Kidney epithelial cell (primary cell): Measurements from ENCODE around the gene SASH3. TPM values are rescaled to one million over a fixed set of nuclear protein-coding genes. Genes with fewer than 3 reads are reported as not detected.
A peak's percentile ranks its signal among the peaks of the same experiment; 100 is the strongest.

Source experiments
- DNase-seq: peaks from one replicate; pipeline ENCODE4 v3.0.0-alpha.2; 2010; ENCODE audit warnings: low read depth
- H3K27me3 ChIP-seq: 2 replicates; pipeline ENCODE4 v1.6.0; 2011; ENCODE audit warnings: low read length; ENCODE audit not compliant: control insufficient read depth, insufficient read depth
- H3K36me3 ChIP-seq: 2 replicates; pipeline ENCODE4 v1.5.1; 2011; ENCODE audit warnings: low read length; ENCODE audit not compliant: control insufficient read depth, insufficient read depth
- H3K4me3 ChIP-seq: 2 replicates; pipeline ENCODE4 v1.5.1; 2011; ENCODE audit warnings: low read depth, mild to moderate bottlenecking, control low read depth, low read length
- CTCF ChIP-seq: IDR thresholded peaks from 2 replicates; pipeline ENCODE4 v1.5.1; 2011; ENCODE audit warnings: mild to moderate bottlenecking, moderate library complexity, low read length, control low read depth, inconsistent platforms; ENCODE audit not compliant: insufficient read depth, poor library complexity, severe bottlenecking
- total RNA-seq: library from RNA; depleted of rRNA; stranded (reverse); fragments of >200 nt; gene quantifications from 2 replicates; pipeline ENCODE4 v1.2.3, GENCODE V29; 2015

SASH3 gene
- total RNA-seq, 1 donor from 2014 or later: not detected

DNA sequence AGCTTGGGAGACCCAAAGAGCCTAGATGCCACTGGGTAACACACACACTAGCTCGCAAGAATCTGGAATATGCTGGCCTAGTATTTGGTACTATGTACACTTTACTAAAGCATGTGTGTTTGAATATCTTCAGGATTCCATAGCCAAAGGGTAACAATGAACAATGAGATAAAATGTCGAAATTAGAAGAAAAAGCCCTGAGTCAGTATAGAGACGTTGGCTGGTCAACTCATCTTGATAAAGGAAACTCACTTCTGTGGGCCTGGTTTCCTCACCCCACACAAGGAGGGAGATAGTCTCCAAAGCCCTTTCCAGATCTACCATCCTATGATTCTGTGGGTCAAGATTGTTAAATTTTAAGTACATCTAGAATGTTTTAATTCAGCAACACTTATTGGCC is 57.1 kb downstream of the SASH3 start:
- H3K27me3 ChIP-seq: no peaks in the 10 kb centered on the region
- no peak overlapping the region for H3K4me3 ChIP-seq
- DNase-seq: no peak
- no peaks in the 10 kb centered on the region for H3K36me3 ChIP-seq
- TF ChIP-seq CTCF: no peak

DNA sequence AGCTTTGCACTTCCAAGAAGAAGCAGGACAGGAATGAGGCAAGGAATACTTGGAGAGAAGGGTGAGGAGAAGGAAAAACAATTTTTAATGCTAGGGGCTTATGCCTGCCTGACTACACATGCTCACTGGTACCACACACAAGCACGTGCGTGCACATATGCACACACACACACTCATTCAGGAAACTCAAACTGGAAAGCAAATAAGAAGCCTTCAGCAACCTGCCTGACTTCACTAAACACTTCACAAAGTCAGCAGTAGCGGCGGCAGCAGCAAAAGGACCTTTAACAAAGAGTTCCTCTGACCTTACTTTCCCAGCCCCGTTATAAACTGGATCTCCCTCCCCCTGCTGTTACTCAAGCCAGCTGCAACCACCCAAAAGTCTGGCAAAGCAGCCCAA is 60.6 kb downstream of the SASH3 start:
- no peak for TF ChIP-seq CTCF
- DNase-seq: no peak
- Histone ChIP-seq H3K27me3 (no peaks in the 10 kb centered on the region), H3K4me3 (no peak overlapping the region), H3K36me3 (no peaks in the 10 kb centered on the region)

GRCh38 chrX:129842510-129843208 is 62.9 kb downstream of the SASH3 start:
- no peak for DNase-seq
- H3K36me3 ChIP-seq: no peaks in the 10 kb centered on the region
- no peaks in the 10 kb centered on the region for H3K27me3 ChIP-seq
- TF ChIP-seq CTCF: no peak
- peak overlapping the region; percentile 62 for H3K4me3 ChIP-seq

GRCh38 chrX:129843209-129843458 is 63.4 kb downstream of the SASH3 start:
- Histone ChIP-seq H3K4me3 (peak overlapping the region; percentile 62), H3K36me3 (no peaks in the 10 kb centered on the region), H3K27me3 (no peaks in the 10 kb centered on the region)
- TF ChIP-seq CTCF: no peak
- DNase-seq: no peak

DNA sequence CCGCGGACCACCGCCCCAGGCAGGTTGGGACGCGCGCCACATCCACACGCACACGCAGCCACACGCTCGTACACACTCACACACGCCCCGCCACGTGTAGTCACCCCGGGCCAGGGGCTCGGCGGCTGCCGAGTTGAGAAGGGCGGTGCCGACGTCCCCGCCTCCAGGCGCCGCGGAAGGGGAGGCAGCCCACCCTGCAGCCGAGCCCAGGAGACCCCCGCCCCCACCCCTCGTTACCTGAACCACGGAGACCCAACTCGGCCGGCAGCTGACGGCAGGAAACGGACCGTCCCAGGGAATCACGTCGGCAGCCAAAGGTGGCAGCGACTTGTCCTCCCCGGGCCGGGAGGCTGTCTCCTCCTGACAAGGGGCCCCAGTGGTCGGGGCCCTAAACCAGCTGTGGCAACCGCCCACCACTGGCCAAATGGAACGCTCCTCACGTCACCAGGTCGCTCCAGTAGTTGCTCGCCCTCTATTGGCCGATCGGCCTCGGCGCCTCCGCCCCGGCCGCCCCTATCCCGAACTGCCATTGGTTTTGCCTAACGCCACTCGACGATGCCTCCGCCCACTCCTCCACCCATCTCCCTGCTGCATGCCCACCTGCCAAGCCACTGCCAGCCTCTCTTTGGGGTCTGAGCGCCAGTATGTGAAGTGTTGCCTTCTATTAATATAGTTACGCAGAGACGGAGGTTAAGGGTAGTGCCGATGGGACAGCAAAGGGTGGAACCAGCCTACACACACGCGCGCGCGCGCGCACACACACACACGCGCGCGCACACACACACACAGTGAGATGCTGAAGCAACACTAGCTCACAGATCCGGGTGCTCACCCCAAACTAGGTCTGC is 63.9 kb downstream of the SASH3 start, which contains the start of gene ZDHHC9:
TSS of gene ZDHHC9 (minus strand) at position 428 of the 848 bp plus-strand sequence. CDS start 1,941 bp downstream, outside the sequence.
- TF ChIP-seq CTCF: no peak
- H3K27me3 ChIP-seq: no peaks in the 10 kb centered on the region
- no peaks in the 10 kb centered on the region for H3K36me3 ChIP-seq
- H3K4me3 ChIP-seq: peak within 1 kb of the TSS; percentile 62
- peak; percentile 31 for DNase-seq

Other genes with a start within 250 kb of the SASH3 start
- 20.1 and 22.1 TPM in 2 replicates for gene OCRL, start 239.7 kb upstream of the SASH3 start, total RNA-seq
- gene APLN, start 125.0 kb upstream of the SASH3 start, total RNA-seq: 0.14 and 0.17 TPM in 2 replicates
- gene XPNPEP2, start 41.0 kb upstream of the SASH3 start, total RNA-seq: not detected in 2 replicates
- 31.6 and 31.7 TPM in 2 replicates for gene ZDHHC9, start 63.9 kb downstream of the SASH3 start, total RNA-seq
- 17.6 and 21.6 TPM in 2 replicates for gene UTP14A, start 126.2 kb downstream of the SASH3 start, total RNA-seq
- 4.8 and 5.8 TPM in 2 replicates for gene BCORL1, start 202.7 kb downstream of the SASH3 start, total RNA-seq